Activated T-helper 1 cell treated with anti-CD3 and anti-CD28 coated beads, Interleukin-2, amount 50 U/mL, for 16 hours (primary cell): ENCODE measurements around the gene MAPKAP1.
"Not testable (repeated sequence)": the region's sequence is repeated elsewhere in the genome, so short reads cannot be mapped to it uniquely, and the experiment has no call there.

ENCODE experiments used
- DNase-seq, 2 donors: peaks; one replicate each; pipeline ENCODE4 v3.0.0-alpha.2; 2020; ENCODE audit warnings: low read depth in 1 of 2, low spot score in 1 of 2

Gene MAPKAP1

GRCh38 chr9:125609744-125610143 lies 97.3 kb downstream of the MAPKAP1 start:
- DNase-seq, result no peak

DNA sequence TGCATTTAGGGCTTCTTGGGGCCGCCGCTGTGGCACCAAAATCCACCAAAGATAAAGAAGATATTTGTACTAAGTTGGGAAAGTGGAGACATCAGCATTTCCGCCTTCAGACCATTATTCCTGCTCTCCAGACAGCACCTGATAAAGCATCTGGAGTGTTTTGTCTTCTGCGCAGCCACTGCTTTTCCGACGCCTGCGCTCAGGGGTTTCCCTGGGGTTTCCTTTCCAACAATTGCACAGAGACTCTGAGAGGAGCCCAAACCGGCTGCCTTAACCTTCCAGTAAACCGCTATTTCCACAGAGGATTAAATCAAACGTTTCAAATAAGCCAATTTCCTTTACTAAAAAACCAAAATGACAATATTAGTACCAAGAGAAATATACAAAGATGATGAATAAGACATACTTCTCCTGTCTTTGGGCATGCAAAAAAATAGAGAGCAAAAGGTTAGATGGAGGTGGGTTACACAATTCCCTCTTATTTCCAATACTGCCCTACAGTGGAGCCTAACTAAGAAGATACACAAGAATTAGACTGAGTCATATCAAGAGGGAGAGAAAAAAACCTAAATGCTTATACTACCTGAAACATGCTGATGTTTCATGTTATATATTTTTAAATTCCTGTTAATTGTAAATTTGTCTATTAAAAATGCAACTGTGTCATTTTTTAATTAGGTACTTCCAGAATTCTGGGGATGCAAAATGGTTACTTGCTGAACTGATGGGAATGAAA lies 98.4 kb downstream of the MAPKAP1 start:
- no peak for DNase-seq

GRCh38 chr9:125604196-125604595 lies 102.8 kb downstream of the MAPKAP1 start:
- no peak for DNase-seq

- DNase-seq, result no peak
These were observed 103.5 kb downstream of the MAPKAP1 start for GRCh38 chr9:125603478-125604021.

GRCh38 chr9:125601961-125602360 lies 105.0 kb downstream of the MAPKAP1 start:
- no peak for DNase-seq

DNA sequence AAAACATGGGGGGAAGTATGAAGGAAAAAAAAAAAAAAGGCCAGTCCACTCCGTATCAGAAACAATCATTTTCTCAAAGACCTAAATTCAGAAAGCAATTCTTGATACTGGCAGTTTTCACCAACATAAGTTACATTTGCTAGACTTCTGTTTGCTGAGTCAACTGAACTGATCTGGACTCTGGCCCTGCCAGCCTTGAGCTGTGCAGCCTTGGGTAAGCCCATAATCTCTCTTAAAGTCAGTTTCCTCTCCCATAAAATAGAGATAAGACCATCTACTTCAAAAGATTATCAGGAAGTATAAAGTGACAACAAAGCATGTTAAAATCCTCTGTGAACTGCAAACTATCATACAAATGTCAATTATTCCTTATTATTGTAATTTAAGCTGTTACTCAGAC lies 106.8 kb downstream of the MAPKAP1 start:
- DNase-seq, result no peak

DNA sequence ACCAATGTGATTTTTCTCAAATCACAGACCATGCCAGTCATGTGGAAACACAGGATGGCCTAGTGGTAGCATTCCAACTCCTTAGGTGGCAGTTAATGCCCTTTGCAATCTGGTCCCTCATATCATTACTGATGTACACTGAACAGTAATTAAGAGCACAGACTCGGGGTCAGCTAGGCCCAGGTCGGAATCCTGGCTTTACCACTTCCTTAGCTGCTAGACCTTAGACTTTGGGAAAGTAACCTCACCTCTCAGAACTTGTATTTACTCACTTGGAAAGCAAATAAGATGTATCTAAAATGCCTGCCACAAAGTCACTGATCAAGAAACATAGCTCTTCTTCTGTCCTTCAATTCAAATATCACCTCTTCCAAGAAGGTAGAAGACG lies 112.8 kb downstream of the MAPKAP1 start:
- DNase-seq, result no peak

GRCh38 chr9:125593581-125594222 lies 113.3 kb downstream of the MAPKAP1 start:
- DNase-seq, result no peak

DNA sequence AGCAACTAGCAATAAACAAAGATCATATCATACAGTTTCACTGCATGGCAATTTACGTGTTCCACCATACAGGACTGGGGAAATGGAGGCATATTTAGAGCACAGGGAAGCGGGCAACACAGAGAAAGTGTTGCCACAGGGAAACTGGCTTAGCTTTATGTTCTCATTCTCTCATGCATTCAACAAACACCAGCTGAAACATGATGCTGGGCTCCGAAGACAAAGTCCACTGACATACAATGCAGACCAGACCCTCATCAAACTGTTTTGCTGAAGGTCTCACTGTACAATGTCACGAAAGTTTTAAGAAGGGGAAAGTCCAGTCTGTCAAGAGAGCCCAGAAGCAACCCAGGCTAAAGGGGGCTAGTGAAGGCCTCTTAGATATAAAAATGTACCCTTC lies 115.1 kb downstream of the MAPKAP1 start:
- no peak for DNase-seq

GRCh38 chr9:125591245-125591644 lies 115.8 kb downstream of the MAPKAP1 start:
- no peak for DNase-seq

- DNase-seq, result no peak
These were observed 117.7 kb downstream of the MAPKAP1 start for GRCh38 chr9:125589287-125589686.

DNA sequence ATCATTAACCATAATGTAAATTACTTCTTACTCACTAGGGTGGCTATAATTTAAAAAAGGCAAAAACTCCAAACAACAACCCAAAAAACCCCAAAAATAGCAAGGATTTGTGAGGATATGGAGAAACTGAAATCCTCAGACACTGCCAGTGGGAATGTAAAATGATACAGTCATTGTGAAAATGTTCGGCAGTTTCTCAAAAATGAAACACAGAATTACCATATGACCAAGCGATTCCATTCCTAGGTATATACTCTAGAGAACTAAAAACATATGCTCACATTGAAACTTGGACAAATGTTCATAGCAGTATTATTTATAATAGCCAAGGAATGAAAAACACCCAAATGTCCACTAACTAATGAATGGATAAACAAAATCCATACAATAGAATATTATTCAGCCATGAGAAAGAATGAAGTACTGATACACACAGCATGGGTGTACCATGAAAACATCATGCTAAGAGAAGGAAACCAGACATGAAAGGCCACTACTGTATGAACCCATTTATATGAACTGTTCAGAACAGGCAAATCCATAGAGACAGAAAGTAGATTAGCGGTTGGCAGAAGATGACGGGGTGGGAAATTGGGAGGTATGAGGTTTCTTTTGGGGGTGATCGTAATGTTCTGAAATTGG lies 119.1 kb downstream of the MAPKAP1 start:
- DNase-seq, result no peak

- no peak for DNase-seq
These were observed 120.9 kb downstream of the MAPKAP1 start for GRCh38 chr9:125586172-125586511.

DNA sequence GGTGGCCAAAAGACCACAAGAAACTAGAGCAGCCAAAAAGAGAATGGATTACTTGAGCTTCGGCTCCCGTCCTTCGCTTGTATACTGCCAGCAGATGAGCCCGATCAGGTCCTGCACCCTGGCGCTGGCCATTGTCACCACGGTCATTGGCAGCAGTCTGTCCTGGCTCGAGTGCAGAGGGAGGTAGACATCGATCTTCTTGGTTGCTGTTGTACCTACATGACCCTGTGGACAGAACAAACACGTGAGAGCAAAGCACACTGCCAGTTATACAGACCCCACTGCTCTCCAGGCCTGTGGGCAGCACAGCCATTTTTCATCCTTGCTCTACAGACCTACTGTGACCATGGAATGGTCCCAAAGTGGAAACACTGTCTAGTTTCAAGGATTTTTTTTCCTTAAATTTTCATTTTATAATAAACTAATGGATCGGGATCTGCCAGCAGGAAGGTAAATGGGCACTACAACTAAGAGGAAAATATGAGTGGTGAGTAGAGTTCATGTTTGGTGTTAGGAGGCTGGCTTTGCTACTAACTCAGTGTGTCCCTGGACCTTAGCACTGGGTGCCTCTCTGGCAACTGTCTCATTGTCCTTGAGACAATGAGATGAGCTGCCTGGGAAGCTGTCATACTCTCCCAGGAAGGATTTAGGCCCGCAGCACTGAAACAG lies 121.4 kb downstream of the MAPKAP1 start:
- DNase-seq, result no peak

GRCh38 chr9:125580701-125581286 lies 126.2 kb downstream of the MAPKAP1 start:
- no peak for DNase-seq

DNA sequence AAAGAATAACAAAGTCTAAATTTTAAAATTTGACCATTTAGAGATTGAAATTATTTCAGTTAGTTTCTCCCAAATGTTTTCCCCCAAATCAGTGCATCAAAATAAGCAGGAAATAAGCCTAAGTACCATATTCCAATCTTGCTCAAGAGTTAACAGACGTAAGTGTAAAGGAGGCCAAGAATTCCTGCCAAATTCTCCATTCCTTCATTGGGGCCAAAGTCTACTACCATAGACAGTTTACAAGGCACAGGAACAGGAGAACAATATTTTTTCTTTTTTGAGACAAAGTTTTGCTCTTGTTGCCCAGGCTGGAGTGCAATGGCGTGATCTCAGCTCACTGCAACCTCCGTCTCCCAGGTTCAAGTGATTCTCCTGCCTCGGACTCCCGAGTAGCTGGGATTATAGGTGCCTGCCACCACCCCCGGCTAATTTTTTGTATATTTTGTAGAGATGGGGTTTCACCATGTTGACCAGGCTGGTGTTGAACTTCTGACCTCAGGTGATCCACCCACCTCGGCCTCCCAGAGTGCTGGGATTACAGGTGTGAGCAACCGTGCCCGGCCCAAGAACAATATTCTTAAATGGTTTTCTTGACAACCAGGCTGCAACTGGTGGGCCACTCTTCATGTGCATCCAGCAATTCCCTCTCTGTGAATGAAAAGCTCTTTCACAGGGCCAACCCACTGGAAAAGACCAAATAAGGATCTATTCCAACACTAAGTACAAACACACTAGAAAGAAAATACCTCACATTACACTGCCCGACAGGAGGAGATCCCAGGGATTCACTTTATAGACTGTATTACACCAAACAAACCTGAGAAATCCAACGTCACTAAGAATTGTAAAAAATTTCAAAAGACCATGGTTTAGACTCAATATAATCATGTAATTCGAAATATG lies 127.7 kb downstream of the MAPKAP1 start:
- DNase-seq, result no peak

DNA sequence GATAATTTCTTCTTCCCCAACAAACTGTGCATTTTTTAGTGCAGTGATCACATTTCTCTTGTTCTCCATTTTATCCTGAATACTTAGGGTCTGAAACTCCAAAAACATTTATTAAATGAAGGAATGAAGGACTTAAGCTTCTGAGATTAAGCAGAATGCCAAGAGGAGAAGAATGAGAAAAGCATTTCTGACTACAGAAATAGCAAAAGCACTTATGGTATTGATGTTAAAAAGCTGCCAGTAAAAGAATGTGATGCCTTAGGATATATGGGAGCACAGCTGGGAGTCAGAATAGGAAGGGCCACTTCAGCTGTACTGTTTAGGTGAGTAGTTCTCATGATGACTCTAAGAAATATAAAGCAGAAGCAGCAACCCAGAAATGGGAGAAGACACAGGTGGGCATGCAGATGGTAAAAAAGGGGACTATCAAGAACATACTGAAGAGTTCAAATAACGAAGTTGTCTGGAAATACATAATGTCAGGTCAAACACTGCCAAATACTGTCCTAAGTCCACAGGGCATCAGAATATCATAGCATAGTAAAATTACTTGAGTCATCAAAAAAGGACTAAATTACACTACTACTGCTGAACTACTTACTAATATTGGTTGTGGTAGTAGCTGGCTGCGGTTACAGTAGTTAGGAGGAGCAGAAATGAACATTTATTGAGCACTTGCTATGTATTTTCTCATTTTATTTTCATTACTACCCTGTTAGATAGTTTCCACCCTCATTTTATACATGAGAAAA lies 132.7 kb downstream of the MAPKAP1 start:
- DNase-seq, result no peak

DNA sequence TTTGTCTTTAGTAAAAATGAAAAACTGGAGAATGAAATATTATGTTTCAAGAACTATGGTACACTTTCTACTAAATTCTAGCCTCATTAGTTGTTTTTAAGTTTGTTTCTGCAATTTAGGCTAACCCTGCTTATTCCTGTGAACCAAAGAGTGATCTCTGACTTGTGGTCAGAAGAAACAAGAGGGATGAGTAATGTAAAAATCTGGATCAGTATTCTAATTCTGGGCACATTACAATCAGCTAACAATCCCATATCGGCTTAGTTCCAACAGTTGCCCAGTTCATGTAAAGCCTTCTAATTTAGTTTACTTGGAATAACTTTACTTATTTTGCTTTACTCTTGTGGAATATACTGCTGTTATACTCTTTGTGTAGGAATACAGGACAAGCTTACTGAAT lies 134.5 kb downstream of the MAPKAP1 start:
- not testable (repeated sequence) for DNase-seq

DNA sequence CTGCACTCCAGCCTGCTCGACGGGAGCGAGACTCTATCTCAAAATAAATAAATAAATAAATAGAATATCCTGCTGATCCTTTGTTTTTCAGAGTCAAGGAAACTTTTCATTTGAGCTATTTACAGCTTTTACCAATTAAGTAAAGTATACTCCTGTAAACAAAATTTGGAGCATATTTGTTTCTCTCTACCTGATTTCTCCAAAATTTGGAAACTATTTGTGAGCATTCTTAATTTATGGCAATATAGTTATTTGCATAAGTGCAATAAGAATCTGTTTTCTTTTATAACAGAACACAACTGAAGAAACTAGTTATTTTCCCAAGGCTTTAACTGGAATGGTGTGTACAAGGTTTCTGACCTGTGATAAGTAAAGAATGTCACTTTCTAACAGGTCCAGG lies 135.2 kb downstream of the MAPKAP1 start:
- DNase-seq, result not testable (repeated sequence)

DNA sequence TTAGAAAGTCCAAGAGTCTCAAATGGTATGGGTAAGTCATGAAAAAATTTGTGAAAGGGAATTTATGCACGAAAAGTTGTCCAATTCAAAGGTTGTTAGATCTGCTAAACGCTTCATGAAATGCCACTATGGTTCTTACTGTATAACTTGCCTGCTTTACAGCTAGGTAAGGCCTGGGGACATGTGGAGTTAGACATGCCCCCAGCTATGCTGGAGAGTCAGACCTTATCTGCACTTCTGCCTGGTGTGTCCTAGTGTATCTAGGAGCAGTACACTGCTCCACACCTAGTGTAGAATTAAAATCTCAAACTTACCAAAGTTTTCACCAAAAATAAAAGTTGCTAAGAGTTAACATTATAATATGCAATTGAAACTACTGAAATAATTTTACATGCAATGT lies 136.8 kb downstream of the MAPKAP1 start:
- DNase-seq, result no peak
